WERI-Rb-1 (cell line): ENCODE data around the gene ICA1L.
A peak's percentile ranks its signal among the peaks of the same experiment; 100 is the strongest.
"Not testable (repeated sequence)": the region's sequence is repeated elsewhere in the genome, so short reads cannot be mapped to it uniquely, and the experiment has no call there.

Experiments
- DNase-seq: peaks from one replicate; pipeline ENCODE4 v3.0.0-alpha.2; 2020
- H3K27ac ChIP-seq: fragments of 250-450 bp; sonication (Bioruptor Pico); 2 replicates; pipeline ENCODE4 v1.5.1; 2020; ENCODE audit warnings: mild to moderate bottlenecking, moderate library complexity
- H3K27me3 ChIP-seq: fragments of 250-450 bp; sonication (Bioruptor Pico); 2 replicates; pipeline ENCODE4 v1.5.1; 2021; ENCODE audit warnings: mild to moderate bottlenecking, low read depth, moderate library complexity; ENCODE audit not compliant: insufficient read depth, severe bottlenecking
- H3K36me3 ChIP-seq: fragments of 250-450 bp; sonication (Bioruptor Pico); 2 replicates; pipeline ENCODE4 v1.5.1; 2020; ENCODE audit warnings: mild to moderate bottlenecking, moderate library complexity
- H3K4me3 ChIP-seq: 2 replicates; pipeline ENCODE4 v1.5.1; 2011; ENCODE audit warnings: low read depth, mild to moderate bottlenecking, control low read depth, low read length
- H3K9me3 ChIP-seq: fragments of 250-450 bp; sonication (Bioruptor Pico); 2 replicates; pipeline ENCODE4 v1.5.1; 2021; ENCODE audit warnings: mild to moderate bottlenecking, moderate library complexity; ENCODE audit not compliant: severe bottlenecking
- CTCF ChIP-seq: IDR thresholded peaks from 2 replicates; pipeline ENCODE4 v1.5.1; 2011; ENCODE audit warnings: low read depth, mild to moderate bottlenecking, control low read depth, inconsistent platforms, low read length

ICA1L gene

GRCh38 chr2:202910698-202911097 lies 39.1 kb upstream of the ICA1L start:
- DNase-seq: no peak
- Histone ChIP-seq H3K36me3 (peaks cover 10% of the 10 kb centered on the region), H3K27me3 (no peaks in the 10 kb centered on the region), H3K4me3 (peak overlapping the region; percentile 93), H3K27ac (peak overlapping the region; percentile 93), H3K9me3 (no peaks in the 10 kb centered on the region)
- TF ChIP-seq CTCF: no peak

DNA sequence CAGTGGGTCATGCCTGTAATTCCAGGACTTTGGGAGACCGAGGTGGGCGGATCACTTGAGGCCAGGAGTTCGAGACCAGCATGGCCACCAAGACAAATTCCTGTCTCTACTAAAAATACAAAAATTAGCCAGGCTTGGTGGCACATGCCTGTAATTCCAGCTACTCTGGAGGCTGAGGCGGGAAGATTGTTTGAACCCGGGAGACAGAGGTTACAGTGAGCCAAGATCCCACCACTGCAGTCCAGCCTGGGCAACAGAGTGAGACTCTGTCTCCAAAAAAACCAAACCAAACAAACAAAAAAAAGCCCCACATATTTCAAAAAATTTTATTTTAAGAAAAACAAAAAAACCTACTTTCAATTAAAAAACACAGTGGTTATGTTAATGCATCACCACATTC lies 38.7 kb upstream of the ICA1L start:
- DNase-seq, H3K9me3 ChIP-seq, H3K27me3 ChIP-seq, H3K27ac ChIP-seq: not testable (repeated sequence)
- peaks cover 15% of the 10 kb centered on the region for H3K36me3 ChIP-seq
- peak overlapping the region; percentile 93; the same call in 1 of the 2 replicates for H3K4me3 ChIP-seq

DNA sequence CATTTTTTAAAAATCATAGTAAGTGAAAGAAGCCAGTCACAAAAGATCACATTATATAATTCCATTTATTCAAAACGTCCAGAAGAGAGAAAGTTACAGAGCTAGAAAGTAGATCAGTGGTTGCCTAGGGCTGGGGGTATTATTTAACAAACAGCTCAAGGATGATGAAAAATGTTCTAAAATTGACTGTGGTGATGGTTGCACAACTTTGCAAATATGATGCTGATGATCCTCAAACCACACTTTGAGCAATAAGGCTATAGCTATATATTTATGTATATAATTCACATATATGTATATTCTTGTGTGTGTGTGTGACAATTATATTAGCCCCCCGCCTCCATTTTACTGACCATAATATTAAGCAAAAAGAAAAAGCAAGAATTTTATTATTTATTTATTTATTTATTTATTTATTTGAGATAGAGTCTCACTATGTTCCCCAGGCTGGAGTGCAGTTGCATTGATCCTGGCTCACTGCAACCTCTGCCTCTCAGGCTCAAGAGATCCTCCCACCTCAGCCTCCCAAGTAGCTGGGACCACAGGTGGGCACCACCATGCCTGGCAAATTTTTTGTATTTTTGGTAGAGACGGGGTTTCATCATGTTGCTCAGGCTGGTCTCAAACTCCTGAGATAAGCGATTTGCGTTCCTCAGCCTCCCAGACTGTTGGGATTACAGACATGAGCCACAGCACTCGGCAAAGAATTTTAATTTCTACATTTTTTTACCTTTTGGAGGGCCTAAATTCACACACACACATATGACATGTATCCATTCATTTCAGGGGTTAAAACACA lies 38.0 kb upstream of the ICA1L start:
- no peak overlapping the region for H3K27ac ChIP-seq
- TF ChIP-seq CTCF: no peak
- no peaks in the 10 kb centered on the region for H3K9me3 ChIP-seq
- H3K36me3 ChIP-seq: peaks cover 15% of the 10 kb centered on the region
- H3K27me3 ChIP-seq: no peaks in the 10 kb centered on the region
- no peak overlapping the region for H3K4me3 ChIP-seq
- DNase-seq: no peak

GRCh38 chr2:202908186-202908585 lies 36.6 kb upstream of the ICA1L start:
- Histone ChIP-seq H3K9me3 (no peaks in the 10 kb centered on the region), H3K27me3 (no peaks in the 10 kb centered on the region), H3K4me3 (no peak overlapping the region), H3K36me3 (peaks cover 15% of the 10 kb centered on the region), H3K27ac (no peak overlapping the region)
- TF ChIP-seq CTCF: no peak
- DNase-seq: no peak

GRCh38 chr2:202905507-202905906 lies 33.9 kb upstream of the ICA1L start:
- not testable (repeated sequence) for H3K27me3 ChIP-seq, H3K4me3 ChIP-seq, H3K9me3 ChIP-seq, DNase-seq, H3K27ac ChIP-seq
- peaks cover 15% of the 10 kb centered on the region for H3K36me3 ChIP-seq

DNA sequence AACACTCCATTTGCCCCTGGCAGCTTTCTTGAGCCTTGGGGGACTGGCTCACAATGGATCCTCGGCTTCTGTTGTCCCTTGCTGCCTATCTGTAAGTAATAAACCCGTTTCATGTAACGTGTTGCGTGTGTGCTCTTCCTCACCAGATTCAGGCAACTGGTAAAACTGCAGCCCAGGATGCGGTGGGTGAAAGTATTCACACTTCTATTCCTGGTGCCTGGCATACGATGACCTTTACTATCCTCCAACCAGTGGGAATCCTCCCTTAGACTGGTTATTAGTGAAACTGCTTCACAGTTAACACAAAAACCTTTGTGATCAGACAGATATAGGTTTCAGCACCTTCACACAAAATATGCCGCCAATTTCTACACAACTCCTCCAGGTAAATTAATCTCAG lies 13.6 kb upstream of the ICA1L start:
- Histone ChIP-seq H3K27ac (no peak overlapping the region), H3K36me3 (peaks cover 44% of the 10 kb centered on the region), H3K4me3 (no peak overlapping the region), H3K27me3 (no peaks in the 10 kb centered on the region), H3K9me3 (no peaks in the 10 kb centered on the region)
- DNase-seq: no peak
- no peak for TF ChIP-seq CTCF
